ENCODE results near the gene PRKD1. TPM values are rescaled to one million over a fixed set of nuclear protein-coding genes. Genes with fewer than 3 reads are reported as not detected.

The PRKD1 gene
- total and polyA plus RNA-seq, 2 donors (not counting 1 experiment from before 2014, with no cell fraction given): 0.03 to 4.3 TPM

DNA sequence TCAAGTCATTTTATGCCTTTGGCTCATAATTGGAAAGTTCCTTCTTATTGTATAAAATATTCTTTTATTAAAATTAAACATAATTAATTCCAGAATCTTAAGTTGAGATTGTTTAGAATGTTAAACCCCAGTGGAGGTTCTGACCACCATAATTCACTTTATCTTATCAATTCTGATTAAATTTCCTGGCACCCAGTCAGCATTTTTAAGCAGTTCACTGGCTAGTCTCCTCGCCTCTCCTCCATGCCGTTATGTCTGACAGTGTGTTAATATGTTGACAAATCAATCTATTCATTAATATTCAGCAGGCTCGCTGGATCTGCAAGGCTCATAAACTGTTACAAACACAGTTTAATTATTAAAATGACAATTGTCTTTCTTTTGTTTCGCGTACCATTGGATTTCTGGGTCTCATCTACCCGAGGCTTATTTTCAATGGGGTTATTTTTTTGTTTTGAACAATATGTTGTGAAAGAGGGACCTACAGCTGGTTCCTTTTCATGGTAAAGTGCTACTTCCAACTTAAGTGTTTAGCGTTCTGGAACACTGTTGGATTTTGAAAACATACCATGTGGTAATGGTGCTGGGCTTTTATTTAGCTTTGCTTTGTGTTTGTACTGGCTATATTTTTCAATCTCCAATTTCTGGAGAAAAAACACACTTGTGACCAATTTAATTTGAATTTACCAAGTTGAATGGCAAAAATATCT lies 339.7 kb downstream of the PRKD1 start:
- DNase-seq (no peak), ATAC-seq (ENCODE audit: low read depth) (no peak)
- Histone ChIP-seq H3K27me3 (replicated peaks in 1 of 4; ENCODE audit: control extremely low read depth in 1 of 4, control insufficient read depth in 3 of 4, insufficient read depth in 4 of 4, low read length in 3 of 4) (no peaks in the 10 kb centered on the region), H3K27ac (ENCODE audit: low read length in 2 of 2) (no peak overlapping the region), H2AFZ (ENCODE audit: insufficient read depth, low read depth, low read length, poor library complexity, severe bottlenecking) (no peak overlapping the region), H3K36me3 (replicated peaks in 1 of 2; ENCODE audit: control extremely low read depth in 1 of 2, control insufficient read depth in 1 of 2, extremely low read depth in 1 of 2, insufficient read depth in 2 of 2, low read length in 1 of 2) (no peaks in the 10 kb centered on the region), H3K4me2 (replicated peaks; ENCODE audit: low read depth, low read length, poor library complexity, severe bottlenecking) (no peak overlapping the region), H3K4me1 (ENCODE audit: control insufficient read depth in 2 of 2, insufficient read depth in 2 of 2, low read length in 2 of 2) (no peaks in the 10 kb centered on the region), H3K9me3 (ENCODE audit: control extremely low read depth in 1 of 3, control insufficient read depth in 2 of 3, insufficient read depth in 1 of 3, low read length in 2 of 3) (no peaks in the 10 kb centered on the region), H3K4me3 (ENCODE audit: control extremely low read depth in 1 of 5, extremely low read depth in 1 of 5, insufficient read depth in 1 of 5, low read depth in 2 of 5, low read length in 4 of 5) (no peak overlapping the region), H4K20me1 (ENCODE audit: control insufficient read depth, insufficient read depth, low read length, poor library complexity, severe bottlenecking) (no peaks in the 10 kb centered on the region), H3K79me2 (ENCODE audit: control insufficient read depth, insufficient read depth, low read length) (no peaks in the 10 kb centered on the region), H3K9ac (ENCODE audit: low read length) (no peak overlapping the region)
- Mint-ChIP-seq H3K4me3 (no peak overlapping the region), H3K27ac (no peak overlapping the region), H3K9me3 (ENCODE audit: insufficient read depth) (no peaks in the 10 kb centered on the region), H3K4me1 (no peaks in the 10 kb centered on the region), H3K27me3 (no peaks in the 10 kb centered on the region)
- intact Hi-C loops (cut with micrococcal nuclease): no loop called here
- CTCF ChIA-PET: no interaction called here
- POLR2A ChIA-PET: no interaction called here
- TF ChIP-seq, protein P1, sequence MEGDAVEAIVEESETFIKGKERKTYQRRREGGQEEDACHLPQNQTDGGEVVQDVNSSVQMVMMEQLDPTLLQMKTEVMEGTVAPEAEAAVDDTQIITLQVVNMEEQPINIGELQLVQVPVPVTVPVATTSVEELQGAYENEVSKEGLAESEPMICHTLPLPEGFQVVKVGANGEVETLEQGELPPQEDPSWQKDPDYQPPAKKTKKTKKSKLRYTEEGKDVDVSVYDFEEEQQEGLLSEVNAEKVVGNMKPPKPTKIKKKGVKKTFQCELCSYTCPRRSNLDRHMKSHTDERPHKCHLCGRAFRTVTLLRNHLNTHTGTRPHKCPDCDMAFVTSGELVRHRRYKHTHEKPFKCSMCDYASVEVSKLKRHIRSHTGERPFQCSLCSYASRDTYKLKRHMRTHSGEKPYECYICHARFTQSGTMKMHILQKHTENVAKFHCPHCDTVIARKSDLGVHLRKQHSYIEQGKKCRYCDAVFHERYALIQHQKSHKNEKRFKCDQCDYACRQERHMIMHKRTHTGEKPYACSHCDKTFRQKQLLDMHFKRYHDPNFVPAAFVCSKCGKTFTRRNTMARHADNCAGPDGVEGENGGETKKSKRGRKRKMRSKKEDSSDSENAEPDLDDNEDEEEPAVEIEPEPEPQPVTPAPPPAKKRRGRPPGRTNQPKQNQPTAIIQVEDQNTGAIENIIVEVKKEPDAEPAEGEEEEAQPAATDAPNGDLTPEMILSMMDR (IDR thresholded peaks at IDR 0.05): no peak
- no peak for TF ChIP-seq EZH2 (IDR thresholded peaks at IDR 0.05; ENCODE audit: borderline replicate concordance, insufficient read depth, low read depth, low read length, poor library complexity, severe bottlenecking)
- no CpG with 5 or more reads among the region's 7 CpGs for WGBS (ENCODE audit: insufficient coverage)

DNA sequence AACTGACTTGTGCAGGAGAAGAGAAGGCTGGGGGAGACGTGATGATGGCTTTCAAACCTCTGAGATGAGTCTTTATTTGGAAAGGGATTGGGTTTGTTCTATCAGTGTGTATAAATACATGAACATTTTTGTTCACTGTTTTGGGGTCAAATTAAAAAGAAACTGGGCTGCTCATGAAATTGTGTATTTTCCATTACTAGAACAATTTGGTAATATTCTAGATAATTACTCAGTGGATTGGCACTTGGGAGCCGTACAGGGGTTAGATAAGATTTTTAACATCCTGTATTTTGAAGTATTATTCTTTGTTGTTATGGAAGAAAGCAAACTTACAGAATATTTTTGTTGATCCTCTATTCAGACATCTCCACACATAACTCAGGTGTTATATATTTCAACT lies 340.6 kb downstream of the PRKD1 start:
- no peaks in the 10 kb centered on the region for H3K79me2 ChIP-seq (ENCODE audit: control insufficient read depth, insufficient read depth, low read length)
- no peak overlapping the region for H3K4me3 ChIP-seq (ENCODE audit: control extremely low read depth in 1 of 5, extremely low read depth in 1 of 5, insufficient read depth in 1 of 5, low read depth in 2 of 5, low read length in 4 of 5)
- Mint-ChIP-seq H3K4me1 (no peaks in the 10 kb centered on the region), H3K27ac (no peak overlapping the region), H3K4me3 (no peak overlapping the region), H3K9me3 (ENCODE audit: insufficient read depth) (no peaks in the 10 kb centered on the region), H3K27me3 (no peaks in the 10 kb centered on the region)
- H3K4me1 ChIP-seq (ENCODE audit: control insufficient read depth in 2 of 2, insufficient read depth in 2 of 2, low read length in 2 of 2): no peaks in the 10 kb centered on the region
- DNase-seq (no peak), ATAC-seq (ENCODE audit: low read depth) (no peak)
- no peak overlapping the region for H3K9ac ChIP-seq (ENCODE audit: low read length)
- H2AFZ ChIP-seq (ENCODE audit: insufficient read depth, low read depth, low read length, poor library complexity, severe bottlenecking): no peak overlapping the region
- WGBS (ENCODE audit: insufficient coverage): 91% methylated on average over 1 of the region's 2 CpGs
- intact Hi-C loops (cut with micrococcal nuclease): no loop called here
- ChIA-PET CTCF (no interaction called here), POLR2A (no interaction called here)
- no peak for TF ChIP-seq EZH2 (IDR thresholded peaks at IDR 0.05; ENCODE audit: borderline replicate concordance, insufficient read depth, low read depth, low read length, poor library complexity, severe bottlenecking)
- TF ChIP-seq, protein P1 (IDR thresholded peaks at IDR 0.05): no peak
- H3K36me3 ChIP-seq (replicated peaks in 1 of 2; ENCODE audit: control extremely low read depth in 1 of 2, control insufficient read depth in 1 of 2, extremely low read depth in 1 of 2, insufficient read depth in 2 of 2, low read length in 1 of 2): no peaks in the 10 kb centered on the region
- H3K27ac ChIP-seq (ENCODE audit: low read length in 2 of 2): no peak overlapping the region
- H4K20me1 ChIP-seq (ENCODE audit: control insufficient read depth, insufficient read depth, low read length, poor library complexity, severe bottlenecking): no peaks in the 10 kb centered on the region
- H3K27me3 ChIP-seq (replicated peaks in 1 of 4; ENCODE audit: control extremely low read depth in 1 of 4, control insufficient read depth in 3 of 4, insufficient read depth in 4 of 4, low read length in 3 of 4): no peaks in the 10 kb centered on the region
- H3K9me3 ChIP-seq (ENCODE audit: control extremely low read depth in 1 of 3, control insufficient read depth in 2 of 3, insufficient read depth in 1 of 3, low read length in 2 of 3): no peaks in the 10 kb centered on the region
- no peak overlapping the region for H3K4me2 ChIP-seq (replicated peaks; ENCODE audit: low read depth, low read length, poor library complexity, severe bottlenecking)
